ENCODE measurements around the gene DPPA3. TPM values are rescaled to one million over a fixed set of nuclear protein-coding genes. Genes with fewer than 3 reads are reported as not detected.

The DPPA3 gene
- total and polyA plus RNA-seq, 2 of the 8 experiments (the other 6 are each of a cell fraction or from before 2014, with no cell fraction given) = 0.30 to 1.2 TPM

DNA sequence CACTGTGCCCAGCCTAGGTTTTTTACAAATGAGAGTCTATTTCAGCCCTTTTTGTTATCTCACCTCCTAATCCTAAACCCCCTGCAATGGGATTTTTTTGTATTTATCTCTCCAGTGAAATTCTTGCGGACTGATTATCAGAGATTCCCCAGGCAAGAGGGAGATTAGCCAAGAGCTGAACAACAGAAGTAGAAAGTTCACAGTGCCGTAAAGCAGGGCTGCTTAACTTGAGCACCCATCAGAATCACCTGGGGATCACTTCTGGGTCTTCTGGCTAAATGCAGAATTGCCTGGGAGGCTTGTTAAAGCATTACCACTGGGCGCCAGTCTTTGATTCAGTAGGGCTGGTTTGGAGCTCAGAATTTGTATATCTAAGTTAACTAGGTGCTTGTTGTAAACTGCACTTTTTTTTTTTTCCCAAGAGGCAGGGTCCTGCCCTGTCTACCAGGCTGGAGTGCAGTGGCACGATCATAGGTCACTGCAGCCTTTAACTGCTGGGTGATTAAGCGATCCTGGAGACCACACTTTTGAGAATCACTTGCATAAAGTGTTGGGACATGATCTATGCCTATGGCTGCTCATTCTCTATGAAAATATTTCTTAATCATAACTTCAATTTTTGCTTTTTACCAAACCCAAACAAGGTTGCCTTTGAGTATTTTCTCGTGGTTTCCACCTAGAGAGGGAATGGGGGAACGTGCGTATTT lies 1.1 kb upstream of the DPPA3 start:
- Histone ChIP-seq H4K91ac (replicated peaks; ENCODE audit: insufficient read length, low read length) (no peak overlapping the region), H3K18ac (ENCODE audit: extremely low read depth, low read length) (no peak overlapping the region), H3K4me2 (ENCODE audit: insufficient read depth in 1 of 2, low read depth in 2 of 2, low read length in 2 of 2) (no peak overlapping the region), H2BK5ac (ENCODE audit: low read depth, low read length) (no peak overlapping the region), H3K27me3 (replicated peaks in 1 of 4; ENCODE audit: control insufficient read depth in 3 of 4, extremely low read depth in 1 of 4, insufficient read depth in 3 of 4, low read length in 3 of 4) (no peaks in the 10 kb centered on the region), H3K9ac (replicated peaks in 1 of 4; ENCODE audit: extremely low read depth in 1 of 4, low read depth in 3 of 4, low read length in 3 of 4) (no peak overlapping the region), H3K14ac (ENCODE audit: insufficient read length) (no peak overlapping the region), H2BK15ac (ENCODE audit: low read length) (no peak overlapping the region), H3K27ac (ENCODE audit: low read depth, low read length) (no peak overlapping the region), H3K4me1 (replicated peaks in 1 of 4; ENCODE audit: control insufficient read depth in 3 of 4, insufficient read depth in 4 of 4, low read length in 3 of 4) (peaks cover 0 to 8% (median 3%) of the 10 kb centered on the region in 4 experiments; a peak in 3 of 7 replicates), H3K4ac (replicated peaks; ENCODE audit: insufficient read length, low read depth, low read length) (no peak overlapping the region), H2AK5ac (ENCODE audit: low read depth, low read length) (no peak overlapping the region), H4K20me1 (replicated peaks in 1 of 2; ENCODE audit: control insufficient read depth in 1 of 2, insufficient read depth in 2 of 2, low read length in 2 of 2) (no peaks in the 10 kb centered on the region), H3K79me2 (ENCODE audit: control insufficient read depth in 1 of 2, insufficient read depth in 2 of 2, low read length in 2 of 2) (no peaks in the 10 kb centered on the region), H3K23me2 (ENCODE audit: low read depth, low read length) (no peaks in the 10 kb centered on the region), H2BK12ac (ENCODE audit: low read depth, low read length) (no peak overlapping the region), H3K9me3 (ENCODE audit: insufficient read depth in 2 of 2, low read depth in 1 of 2, low read length in 1 of 2) (no peaks in the 10 kb centered on the region), H2AFZ (ENCODE audit: low read length) (no peak overlapping the region), H2BK120ac (replicated peaks; ENCODE audit: low read depth, low read length) (no peak overlapping the region), H3K56ac (replicated peaks; ENCODE audit: insufficient read length, low read depth, low read length) (no peak overlapping the region), H3K4me3 (ENCODE audit: extremely low read depth in 1 of 4, insufficient read depth in 2 of 4, low read depth in 3 of 4, low read length in 4 of 4) (no peak overlapping the region), H3K36me3 (ENCODE audit: control insufficient read depth in 2 of 4, insufficient read depth in 4 of 4, low read length in 3 of 4) (no peaks in the 10 kb centered on the region), H4K8ac (ENCODE audit: extremely low read depth, insufficient read depth, low read length) (no peak overlapping the region; the same call in 1 of the 2 replicates), H3K79me1 (ENCODE audit: low read depth, low read length) (no peaks in the 10 kb centered on the region), H4K5ac (ENCODE audit: insufficient read length, low read depth, low read length) (no peak overlapping the region), H3K23ac (ENCODE audit: insufficient read length) (no peak overlapping the region), H2BK20ac (ENCODE audit: low read length) (no peak overlapping the region)
- CTCF ChIA-PET (ENCODE audit: partially characterized antibody) = interaction anchor here (0.6 to 1.4 kb wide), 12 partner anchors 8 to 880 kb away, joined by 3 to 5 read pairs (median 3); no protein-coding TSS in a partner anchor
- DNase-seq (ENCODE audit: low read depth in 1 of 2, low spot score in 2 of 2) (no peak), FAIRE-seq (no peak)
- WGBS, 2 experiments (ENCODE audit: extremely low coverage in 1 of 2, insufficient coverage in 1 of 2, insufficient read length in 1 of 2, insufficient replicate concordance in 2 of 2, low coverage in 1 of 2, low lambda C conversion rate in 2 of 2, missing lambda C conversion rate in 1 of 2) = 78% methylated on average over 8 of the region's 8 CpGs; no CpG with 5 or more reads in 1 of the 2 experiments
- POLR2A ChIA-PET (ENCODE audit: partially characterized antibody) = interaction anchor here (0.7 to 1.2 kb wide), 2 partner anchors 81 to 1334 kb away, joined by 3 to 4 read pairs; no protein-coding TSS in a partner anchor
- TF ChIP-seq SUZ12 (IDR thresholded peaks at IDR 0.05; ENCODE audit: low read length) (no peak), EZH2 (IDR thresholded peaks at IDR 0.05; ENCODE audit: low read depth, low read length, severe bottlenecking) (no peak), FOSL1 (IDR thresholded peaks at IDR 0.05; ENCODE audit: insufficient read depth, low read depth, low read length) (no peak), JUND (IDR thresholded peaks at IDR 0.05; ENCODE audit: low read length) (no peak), CBX8 (IDR thresholded peaks at IDR 0.05; ENCODE audit: borderline replicate concordance, low read depth, low read length) (no peak), POLR2AphosphoS5 (IDR thresholded peaks at IDR 0.05; ENCODE audit: low read depth, low read length) (no peak), SRF (IDR thresholded peaks at IDR 0.05; ENCODE audit: low read depth, low read length) (no peak), SIRT6 (IDR thresholded peaks at IDR 0.05; ENCODE audit: low read length) (no peak)
- TF ChIP-seq, protein P1, sequence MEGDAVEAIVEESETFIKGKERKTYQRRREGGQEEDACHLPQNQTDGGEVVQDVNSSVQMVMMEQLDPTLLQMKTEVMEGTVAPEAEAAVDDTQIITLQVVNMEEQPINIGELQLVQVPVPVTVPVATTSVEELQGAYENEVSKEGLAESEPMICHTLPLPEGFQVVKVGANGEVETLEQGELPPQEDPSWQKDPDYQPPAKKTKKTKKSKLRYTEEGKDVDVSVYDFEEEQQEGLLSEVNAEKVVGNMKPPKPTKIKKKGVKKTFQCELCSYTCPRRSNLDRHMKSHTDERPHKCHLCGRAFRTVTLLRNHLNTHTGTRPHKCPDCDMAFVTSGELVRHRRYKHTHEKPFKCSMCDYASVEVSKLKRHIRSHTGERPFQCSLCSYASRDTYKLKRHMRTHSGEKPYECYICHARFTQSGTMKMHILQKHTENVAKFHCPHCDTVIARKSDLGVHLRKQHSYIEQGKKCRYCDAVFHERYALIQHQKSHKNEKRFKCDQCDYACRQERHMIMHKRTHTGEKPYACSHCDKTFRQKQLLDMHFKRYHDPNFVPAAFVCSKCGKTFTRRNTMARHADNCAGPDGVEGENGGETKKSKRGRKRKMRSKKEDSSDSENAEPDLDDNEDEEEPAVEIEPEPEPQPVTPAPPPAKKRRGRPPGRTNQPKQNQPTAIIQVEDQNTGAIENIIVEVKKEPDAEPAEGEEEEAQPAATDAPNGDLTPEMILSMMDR (IDR thresholded peaks at IDR 0.05; ENCODE audit: control extremely low read depth in 1 of 3, insufficient read depth in 1 of 3, low read depth in 1 of 3, low read length in 3 of 3) = no peak
- TF ChIP-seq, protein P2, sequence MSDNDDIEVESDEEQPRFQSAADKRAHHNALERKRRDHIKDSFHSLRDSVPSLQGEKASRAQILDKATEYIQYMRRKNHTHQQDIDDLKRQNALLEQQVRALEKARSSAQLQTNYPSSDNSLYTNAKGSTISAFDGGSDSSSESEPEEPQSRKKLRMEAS (IDR thresholded peaks at IDR 0.05) = no peak
